NCI-H345 treated with DMSO at 0.1 percent for 48 hours (cell line): Measurements from ENCODE around the gene STK24.

Source experiments
- DNase-seq: peaks from one replicate; lab custom pipeline; 2025; ENCODE audit not compliant: unreplicated experiment; lab: John Stamatoyannopoulos, UW

The STK24 gene

DNA sequence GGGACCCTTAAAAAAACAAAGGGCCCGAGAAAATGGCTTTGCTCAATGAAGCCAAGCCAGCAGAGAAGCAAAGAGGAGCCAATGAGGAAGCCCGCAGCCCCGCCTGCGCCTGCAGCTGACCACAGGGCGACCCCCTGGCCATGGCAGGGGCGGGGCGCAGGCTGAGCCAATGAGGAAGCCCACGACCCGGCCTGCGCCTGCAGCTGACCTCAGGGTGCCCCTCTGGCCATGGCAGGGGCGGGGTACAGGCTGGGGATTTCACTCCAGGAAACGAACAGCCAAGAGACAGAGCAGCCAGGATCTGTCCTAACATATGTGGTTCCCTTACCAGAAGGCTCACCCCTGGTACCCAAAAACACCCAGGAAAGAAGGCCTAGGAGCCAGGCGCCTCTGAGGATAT lies 101.4 kb downstream of the STK24 start:
- no peak for DNase-seq

GRCh38 chr13:98474761-98475160 lies 102.1 kb downstream of the STK24 start:
- DNase-seq, result no peak

GRCh38 chr13:98474292-98474691 lies 102.6 kb downstream of the STK24 start:
- DNase-seq, result no peak

GRCh38 chr13:98473788-98474144 lies 103.1 kb downstream of the STK24 start:
- DNase-seq, result no peak

DNA sequence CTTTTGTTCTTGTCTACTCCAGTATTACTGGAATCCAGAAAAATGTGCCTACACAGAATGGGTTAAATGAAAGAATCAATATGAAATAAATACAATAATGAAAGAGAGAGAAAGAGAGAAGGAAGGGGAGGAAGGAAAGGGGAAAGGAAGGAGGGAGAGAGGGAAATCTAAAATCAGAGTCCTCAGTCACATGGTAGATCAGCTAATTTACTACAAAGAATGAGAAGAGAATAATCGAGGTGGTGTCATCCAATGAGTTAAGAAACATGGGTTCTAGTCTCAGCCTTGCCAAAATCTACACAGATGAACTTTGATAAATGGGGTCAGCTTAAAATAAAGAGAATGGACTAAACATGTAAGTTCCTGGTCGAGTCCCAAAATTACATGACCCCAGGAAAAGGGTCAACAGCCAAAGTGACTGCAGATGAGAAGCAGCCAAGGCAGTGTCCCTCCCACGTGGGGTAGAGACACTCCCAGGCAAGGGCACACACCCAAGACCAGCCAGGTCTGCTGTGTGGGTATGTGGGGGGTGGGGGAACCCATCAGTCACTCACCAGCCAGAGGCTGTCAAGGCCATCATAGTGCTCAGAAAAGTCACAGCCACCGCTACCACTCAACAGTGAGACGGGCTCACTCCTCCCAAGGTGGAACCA lies 103.6 kb downstream of the STK24 start:
- no peak for DNase-seq

- no peak for DNase-seq
Measured at GRCh38 chr13:98471934-98472333, 105.0 kb downstream of the STK24 start.

DNA sequence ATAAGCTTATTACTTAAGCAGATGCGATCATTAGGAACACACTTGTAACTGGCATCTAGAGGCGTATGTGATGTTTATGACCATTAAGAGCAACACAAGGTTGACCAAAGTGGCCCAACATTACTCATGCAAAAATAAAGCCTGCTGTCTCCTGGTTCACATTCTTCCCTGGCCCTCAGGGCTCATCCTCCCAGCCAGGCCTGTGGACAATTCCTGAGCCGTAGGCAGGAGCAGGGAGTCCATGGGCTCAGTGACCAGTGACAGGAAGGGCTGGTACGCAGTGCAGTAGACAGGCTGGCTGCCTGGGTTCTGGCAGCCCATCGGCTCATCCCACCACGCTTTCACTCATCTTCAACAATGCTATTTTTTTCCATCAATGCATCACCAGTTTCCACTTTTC lies 106.0 kb downstream of the STK24 start:
- no peak for DNase-seq

- DNase-seq, result no peak
Measured at GRCh38 chr13:98468929-98469328, 108.0 kb downstream of the STK24 start.

- DNase-seq, result no peak
Measured at GRCh38 chr13:98468361-98468760, 108.5 kb downstream of the STK24 start.

DNA sequence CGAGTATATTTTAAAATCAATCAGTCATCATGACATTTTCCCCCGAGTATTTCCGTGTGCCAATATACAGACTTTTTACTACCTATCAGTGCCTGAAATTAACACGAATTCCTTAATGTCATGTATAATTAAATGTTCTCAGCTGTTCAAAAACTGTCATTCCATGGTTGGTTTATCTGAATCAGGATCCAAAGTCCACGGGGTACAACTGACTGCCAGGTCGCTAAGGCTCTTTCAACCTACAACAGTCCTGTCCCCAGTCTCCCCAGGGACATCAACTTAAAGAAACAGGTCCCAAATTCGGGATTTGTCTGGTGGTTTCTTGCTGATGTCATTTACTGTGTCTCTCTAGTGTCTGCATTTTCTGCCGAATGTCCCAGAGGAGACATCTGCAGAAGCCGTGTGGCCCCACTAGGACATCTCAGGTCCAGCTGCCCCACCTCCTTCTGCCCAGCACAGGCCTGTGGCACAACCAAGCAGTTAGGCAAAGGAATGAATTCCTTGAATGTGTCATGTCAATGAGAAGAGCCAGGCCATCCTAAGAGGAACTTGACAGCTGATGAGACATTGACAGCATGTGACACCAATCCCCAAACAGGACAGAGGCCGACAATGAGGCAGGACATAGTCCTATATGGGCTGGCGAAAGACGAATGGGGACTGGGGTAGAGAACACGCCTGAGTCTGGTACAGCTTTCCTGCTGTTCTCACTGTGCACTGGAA lies 109.5 kb downstream of the STK24 start:
- no peak for DNase-seq

- no peak for DNase-seq
Measured at GRCh38 chr13:98466634-98467236, 110.2 kb downstream of the STK24 start.

- no peak for DNase-seq
Measured at GRCh38 chr13:98462946-98463345, 114.0 kb downstream of the STK24 start.

DNA sequence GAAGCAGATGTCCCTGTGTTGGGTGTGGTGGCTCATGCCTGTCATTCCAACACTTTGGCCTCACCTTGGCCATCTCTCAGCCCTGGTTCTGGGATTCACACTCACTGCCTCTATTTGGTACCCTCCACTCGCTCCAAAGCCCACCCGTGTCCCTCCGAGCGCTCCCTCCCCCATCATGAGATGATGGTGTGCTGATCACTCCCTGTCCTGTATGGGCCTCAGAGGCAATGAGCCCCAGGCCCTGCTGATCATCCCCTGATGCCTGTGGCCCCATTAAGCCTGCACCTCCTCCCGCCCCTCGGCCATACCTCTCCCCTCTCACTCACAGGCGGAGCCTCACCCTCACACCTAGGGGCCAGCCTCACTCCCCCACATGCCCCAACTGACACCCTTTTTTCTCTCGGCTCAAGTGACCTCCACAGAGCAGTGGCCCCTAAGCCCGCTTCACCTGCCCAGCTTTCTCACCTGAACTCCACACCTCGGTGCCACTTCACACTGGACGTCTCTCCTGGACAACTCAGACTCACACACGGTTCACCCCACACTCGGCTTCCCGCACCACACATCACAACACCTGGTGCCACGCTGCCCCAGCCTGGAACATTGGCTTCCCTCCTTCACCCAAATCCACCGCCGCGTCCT lies 114.5 kb downstream of the STK24 start:
- no peak for DNase-seq

DNA sequence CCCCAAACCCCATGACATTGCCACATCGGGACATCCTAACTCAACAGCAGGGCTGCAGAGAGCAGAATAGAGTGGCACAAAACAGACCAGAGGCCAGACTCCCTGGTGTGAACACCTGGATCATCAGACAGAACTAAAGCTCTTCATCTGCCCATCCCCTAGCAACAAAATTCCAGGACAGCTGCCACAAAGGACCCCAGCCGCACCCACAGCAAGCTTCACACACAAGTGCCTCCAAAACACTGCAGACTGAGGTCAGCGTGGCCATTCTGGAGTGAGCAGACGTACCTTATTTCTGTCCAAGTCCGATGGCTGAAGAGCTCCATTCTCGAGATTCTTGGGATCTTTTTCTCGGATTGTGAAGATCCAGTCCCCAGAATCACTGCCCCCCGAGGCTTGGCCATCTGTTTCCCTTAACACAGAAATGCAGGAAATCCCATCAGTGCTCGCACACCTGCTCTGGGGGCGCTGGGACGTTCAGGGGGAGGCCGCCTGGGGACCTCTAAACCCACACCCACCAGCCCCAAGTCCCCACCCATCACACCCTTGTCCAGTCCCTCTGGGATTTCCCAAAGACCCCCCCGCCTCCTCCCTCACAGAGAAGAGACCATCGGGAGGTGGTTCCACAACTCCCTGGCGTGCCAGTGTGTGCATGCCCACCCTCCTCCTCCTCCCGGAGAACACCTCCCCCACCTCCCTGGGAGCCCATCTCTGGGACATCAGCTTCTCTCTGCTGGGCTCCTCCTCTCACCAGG lies 115.2 kb downstream of the STK24 start:
- DNase-seq, result no peak

- DNase-seq, result no peak
Measured at GRCh38 chr13:98460516-98460915, 116.4 kb downstream of the STK24 start.

DNA sequence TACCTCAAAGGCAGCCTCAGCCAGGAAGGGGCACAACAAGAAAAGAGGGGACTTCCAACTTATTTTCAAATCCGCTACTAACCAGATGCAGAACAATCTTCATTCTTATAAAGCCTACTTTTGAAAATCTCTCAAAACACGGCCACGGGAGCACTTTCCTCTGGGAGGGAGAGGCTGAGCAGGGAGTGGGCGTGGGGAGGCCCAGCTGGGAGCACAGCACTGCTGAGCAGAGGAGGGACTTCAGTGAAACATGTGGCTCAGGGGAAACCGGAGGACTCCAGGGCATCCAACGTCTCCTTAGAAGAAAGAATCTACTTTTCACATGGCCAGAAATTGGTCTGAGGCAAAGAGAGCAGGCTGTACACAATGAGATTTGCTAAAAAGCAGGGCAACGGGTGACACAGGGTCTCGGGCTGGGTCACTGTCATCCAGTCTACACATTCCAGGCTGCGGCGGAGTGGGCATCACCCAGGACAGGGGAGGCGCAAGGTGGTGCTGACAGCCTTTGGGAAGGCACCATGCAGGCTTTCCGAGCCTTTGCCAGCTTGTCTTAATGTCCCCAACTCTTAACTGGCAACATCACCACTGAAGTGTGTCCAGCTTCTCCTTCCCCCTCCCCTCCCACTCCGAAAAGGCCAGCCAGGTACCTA lies 117.1 kb downstream of the STK24 start:
- DNase-seq, result no peak

DNA sequence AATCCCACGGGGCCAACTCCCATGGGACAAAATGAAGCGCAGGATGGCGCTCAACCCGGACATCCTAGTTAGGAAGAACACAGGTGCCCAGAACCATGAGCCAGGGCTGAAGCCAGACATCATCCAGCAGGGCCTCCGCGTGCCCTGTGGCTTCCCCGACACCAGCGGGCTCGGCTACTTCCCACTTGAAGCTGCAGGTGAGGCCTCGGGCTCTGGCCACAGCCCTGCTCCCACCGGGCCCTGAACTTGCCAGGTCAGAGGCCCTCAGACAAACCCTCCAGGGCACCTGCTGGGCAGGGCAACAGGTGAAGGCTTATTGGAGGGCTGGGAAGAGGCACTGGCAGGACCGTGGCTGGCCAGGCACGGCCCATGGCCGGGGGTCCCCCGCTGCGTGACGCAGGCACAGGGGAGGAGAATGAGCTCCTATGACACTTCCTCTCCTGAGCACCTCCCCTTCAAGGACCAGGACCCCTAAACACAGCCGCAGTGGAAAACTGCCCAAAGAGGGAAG lies 117.7 kb downstream of the STK24 start:
- no peak for DNase-seq

DNA sequence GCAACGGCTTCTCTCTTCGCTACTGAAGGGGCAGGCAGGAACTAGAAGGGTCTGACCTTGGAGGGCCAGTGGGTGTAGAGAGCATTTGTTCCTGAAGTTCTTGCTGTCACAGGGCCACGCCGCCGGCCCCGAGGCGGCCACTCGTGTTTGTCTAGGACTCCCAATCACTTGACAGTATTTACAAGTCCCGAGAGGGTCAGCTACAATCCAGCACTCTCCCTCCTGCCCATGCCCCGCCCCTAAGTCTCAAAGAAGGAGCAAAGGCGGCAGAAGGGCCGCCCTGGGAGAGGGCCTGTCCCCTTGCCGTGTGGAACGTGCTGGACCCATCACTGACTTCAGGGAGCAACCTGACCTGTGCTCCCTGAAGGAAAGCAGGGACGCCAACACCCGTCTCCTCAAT lies 118.5 kb downstream of the STK24 start:
- no peak for DNase-seq

GRCh38 chr13:98457053-98457452 lies 119.9 kb downstream of the STK24 start:
- no peak for DNase-seq

GRCh38 chr13:98456413-98456845 lies 120.5 kb downstream of the STK24 start:
- DNase-seq, result peak; percentile 55
